DMS114 treated with DMSO at 0.1 percent for 48 hours (cell line): ENCODE measurements around the gene IGFBP4.

Source experiments
- DNase-seq: peaks from one replicate; lab custom pipeline; 2025; ENCODE audit not compliant: unreplicated experiment; lab: John Stamatoyannopoulos, UW

The IGFBP4 gene

DNA sequence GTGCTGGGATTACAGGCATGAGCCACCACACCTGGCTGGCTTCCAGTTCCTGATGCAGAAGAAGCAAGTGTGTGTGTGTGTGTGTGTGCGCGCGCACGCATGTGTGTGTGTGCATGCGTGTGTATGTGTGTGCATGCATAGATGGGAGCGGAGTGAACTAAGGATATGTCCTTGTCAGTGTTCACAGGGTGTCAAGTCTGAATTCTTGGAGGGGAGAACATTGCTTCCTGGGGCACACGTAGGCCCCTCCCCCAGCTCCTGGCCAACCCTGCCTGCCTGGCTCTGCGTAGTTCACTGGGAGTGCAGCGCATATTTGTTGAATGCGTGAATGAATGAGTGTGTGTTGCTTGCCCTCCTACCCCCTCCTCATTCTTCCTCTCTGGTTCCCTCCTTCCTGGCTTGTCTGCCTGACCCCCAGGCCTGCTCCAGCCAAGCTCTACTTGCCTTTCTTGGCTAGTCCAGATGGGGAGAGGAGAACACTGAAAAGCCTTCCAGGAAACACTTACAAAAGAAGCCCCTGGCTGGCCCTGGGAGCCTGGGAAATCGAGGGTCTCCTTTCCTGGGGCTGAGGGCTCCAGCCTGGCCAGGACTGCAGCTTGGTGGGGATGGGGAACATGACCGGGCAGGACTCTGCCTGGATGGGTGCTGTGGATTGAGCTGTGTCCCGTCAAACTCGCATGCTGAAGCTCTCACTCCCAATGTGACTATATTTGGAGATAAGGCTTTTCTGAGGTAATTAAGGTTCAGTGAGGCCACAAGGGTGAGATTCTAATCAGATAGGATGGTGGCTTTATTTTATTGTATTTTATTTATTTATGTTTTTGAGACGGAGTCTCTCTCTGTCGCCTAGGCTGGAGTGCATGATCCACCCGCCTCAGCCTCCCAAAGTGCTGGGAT, 27.9 kb downstream of the IGFBP4 start:
- no peak for DNase-seq

DNA sequence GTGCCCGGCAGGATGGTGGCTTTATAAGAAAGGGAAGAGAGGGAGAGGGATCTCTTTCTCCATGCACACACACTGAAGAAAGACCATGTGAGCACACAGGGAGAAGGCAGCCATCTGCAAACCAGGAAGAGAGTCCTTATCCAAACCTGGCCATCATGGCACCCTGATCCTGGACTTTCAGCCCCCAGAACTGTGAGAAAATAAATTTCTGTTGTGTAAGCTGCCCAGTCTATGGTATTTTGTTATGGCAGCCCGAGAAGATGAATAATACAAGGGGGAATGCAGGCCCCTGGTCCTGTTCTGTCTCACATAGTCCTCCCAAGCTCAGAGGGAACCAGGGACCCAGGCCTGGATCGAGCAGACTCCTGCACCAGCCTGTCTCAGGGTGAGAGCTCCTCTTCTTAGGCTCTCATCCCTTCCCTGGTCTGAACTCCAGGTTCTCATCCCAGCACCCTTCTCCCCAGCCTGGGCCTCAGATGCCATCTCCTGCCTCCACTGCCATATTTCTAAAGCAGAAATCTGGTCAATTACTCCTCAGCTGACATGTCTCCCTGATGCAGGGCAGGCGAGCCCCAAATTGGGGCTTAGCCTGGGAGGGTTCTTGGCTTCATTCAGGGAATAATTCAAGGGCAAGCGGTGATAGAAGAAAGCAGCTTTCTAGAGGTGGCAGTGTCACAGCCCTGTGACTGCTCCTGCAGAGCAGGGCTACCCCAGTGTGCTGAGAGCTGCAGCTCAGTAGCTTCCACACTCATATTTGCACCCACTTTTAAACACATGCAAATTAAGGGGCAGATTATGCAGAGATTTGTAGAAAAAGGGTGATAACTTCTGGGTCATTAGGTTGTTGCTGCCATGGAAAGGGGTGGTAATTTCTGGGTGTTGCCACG, 28.8 kb downstream of the IGFBP4 start:
- DNase-seq: no peak

DNA sequence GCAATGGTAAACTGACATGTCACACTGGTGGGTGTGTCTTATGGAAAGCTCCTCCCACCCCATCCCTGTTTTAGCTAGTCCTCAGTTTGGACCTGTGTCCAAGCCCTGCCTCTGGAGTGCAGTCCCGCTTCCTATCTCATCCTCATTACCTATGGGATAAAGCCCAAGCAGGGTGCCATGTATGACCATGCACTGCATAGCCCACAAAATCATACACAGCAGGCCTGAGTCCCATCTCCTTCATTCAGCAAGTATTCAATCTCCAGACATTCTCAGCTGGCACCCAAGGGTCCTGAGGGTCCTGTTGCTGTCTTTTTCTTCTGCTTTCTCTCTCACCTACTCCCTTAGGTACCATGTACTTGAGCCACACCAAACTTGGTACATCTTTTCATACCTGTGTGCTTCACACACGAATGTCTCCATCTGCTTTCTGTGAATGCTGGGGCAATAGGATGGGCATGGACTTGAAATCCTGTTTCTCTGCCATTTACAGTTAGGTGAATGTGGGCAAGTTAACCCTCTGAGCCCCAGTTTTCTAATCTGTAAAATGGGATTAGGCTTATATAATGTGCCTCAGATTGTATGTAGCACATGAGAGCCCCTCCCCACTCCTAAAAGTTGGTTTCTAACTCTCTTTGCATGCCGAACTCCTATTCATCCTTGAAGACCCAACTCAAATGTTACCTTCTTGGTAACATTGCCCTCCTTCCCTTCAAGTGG, 29.6 kb downstream of the IGFBP4 start:
- no peak for DNase-seq

DNA sequence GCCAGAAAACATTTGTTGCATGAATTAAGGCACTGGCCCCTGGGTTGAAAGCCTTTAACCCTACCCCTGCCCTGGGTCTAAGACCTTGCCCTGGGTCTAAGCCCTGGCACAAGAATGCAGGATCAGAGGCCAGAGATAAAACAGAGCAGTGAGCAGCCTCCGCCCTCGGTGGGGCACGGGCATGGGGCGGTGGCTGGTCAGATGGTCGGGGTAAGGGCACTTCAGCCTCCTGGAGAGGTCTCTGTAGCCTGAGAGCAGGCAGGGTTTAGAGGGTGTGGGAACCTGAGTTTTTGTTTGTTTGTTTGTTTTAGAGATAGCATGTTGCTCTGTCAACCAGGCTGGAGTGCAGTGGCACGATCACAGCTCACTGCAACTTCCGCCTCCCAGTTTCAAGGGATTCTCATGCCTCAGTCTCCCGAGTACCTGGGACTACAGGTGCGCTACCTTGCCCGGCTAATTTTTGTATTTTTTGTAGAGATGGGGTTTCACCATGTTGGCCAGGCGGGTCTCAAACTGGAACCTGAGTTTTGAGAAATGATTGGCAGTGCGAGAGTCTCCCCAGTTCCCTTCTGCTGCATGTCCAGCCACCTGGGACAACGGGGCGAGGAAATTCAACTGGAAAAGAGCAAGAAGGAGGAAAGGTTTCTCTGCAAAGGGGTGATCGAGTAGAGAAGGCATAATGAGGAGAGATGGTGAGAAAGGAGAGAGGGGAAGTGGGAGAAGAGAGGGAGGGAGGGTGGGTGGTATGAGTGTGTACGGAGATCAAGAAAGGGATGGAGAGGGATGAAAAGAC, 30.5 kb downstream of the IGFBP4 start:
- no peak for DNase-seq

DNA sequence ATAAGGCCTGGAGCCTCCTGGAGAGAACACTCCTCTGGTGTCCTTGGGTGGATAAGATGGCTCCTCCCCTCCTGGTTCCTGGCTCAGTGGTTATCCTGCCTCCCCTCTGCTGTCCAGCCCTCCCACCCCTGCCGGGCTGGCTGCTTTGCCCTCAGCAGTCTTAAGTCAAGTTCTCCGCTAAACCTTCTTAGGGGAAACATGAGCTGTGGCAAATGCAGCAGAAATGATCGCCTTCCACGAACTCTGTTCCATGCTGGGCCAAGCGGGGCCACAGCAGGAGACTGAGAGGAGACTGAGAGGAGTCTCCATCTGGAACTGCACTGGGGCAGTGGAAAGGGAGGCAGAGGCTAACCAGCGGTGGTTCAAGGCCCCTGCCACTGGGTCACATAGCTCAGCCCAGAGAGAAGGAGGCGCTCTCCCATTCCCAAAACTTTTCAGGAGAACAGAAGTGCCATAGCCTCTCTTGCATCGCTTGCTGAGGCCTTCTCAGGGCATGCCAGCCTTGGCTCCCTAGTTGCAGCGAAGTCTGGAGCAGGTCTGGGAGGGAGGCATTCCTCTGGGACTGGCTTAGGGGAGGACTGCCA, 31.3 kb downstream of the IGFBP4 start:
- no peak for DNase-seq

DNA sequence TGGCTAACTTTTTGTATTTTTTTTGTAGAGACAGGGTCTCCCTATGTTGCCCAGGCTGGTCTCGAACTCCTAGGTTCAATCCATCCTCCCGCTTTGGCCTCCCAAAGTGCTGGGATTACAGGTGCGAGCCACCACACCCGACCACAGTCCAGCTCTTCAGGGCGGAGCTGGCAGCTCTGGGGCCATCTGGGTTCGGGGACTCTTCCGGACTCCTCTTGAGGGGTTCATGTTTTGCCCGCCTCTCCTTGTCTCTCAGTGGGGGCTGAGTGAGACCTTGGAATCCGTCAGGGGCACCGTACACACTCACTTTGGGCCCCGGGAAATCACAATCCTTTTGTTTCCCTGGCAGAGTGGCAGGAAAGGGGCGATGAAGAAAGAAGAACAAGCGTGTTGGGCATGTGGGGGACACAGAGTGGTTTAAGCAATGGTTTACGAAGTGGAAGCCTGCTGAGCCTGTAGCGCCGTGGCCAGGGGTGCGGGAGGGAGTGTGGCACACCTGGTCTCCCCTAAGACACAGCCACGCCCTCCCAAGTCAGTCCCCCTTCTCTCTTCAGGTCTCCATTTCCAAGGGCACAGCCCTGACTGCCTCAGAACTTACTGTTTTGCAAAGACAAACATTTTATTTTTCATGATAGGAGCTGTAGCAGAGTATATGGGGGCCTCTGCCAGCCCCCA, 32.1 kb downstream of the IGFBP4 start:
- DNase-seq: no peak

DNA sequence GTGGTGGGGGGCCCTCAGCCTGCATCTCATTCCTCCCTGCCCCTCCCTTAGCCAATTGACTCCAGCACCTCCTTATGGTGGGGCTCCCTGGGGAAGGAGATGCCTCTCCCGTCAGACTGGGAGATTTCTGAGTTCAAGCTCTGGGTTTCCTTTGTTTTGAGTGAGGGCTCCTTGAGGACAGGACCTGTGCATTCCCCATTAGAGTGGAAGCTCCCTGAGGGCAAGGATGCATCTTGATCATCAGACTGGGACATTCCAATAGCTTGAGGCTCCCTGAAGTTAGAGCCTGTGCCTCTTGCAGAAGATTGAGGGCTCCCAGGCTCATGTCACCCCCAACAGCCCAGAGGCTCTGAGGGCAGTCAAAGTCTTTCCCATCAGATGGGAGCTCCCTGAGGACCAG, 34.5 kb downstream of the IGFBP4 start:
- DNase-seq: no peak

DNA sequence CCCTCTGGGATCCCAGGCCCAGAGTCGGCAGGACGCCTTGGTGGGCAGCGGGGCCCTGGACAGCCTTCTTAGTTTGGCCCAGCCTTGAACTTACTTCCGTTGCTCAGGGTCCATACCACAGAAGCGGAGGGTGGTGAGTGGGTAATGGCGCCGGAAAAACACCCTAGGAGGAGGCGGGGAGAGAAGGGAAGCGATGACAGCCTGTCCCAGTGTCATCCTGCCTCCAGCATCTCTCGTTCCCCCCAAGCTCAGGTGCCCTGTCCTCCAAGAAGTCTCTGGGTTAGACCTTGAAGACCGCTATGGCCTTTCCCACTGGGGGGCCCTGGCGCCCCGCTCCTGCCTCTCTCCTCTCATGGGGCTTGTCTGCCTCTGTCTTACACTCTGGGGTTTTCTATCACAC, 35.2 kb downstream of the IGFBP4 start:
- no peak for DNase-seq

DNA sequence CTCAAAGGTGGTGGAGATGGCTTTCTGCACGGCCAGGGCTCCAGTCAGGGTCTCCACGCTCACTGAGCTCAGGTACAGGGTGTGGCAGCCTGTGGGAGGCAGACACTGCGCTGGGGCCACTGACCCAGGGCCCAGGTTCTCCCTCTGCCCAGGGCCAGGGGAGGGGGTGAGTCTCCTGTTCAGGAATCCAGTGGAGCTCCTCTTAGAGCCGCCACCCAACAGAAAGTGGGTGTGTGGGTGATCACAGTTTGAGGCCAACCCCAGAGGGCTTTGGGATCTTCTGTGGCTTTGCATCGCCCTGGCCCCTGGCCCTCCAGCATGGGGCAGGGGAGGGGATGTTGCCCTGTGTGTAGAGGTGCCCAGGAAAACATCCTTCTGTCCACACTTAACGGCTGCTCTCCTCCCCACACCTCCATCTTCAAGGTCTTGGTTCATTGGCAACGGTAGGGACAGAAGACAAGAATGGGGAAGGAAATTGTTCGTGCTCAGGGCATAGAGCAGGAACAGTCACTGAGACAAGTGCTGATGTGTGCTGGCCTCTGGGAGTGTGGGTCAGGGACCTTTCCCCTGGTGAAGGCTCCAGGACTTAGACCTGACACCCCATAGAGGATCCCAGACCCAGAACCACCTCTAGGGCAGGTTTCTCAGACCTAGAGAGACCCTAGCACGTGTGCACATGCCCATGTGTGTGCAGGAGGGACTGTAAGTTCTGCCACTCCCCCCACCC, 36.7 kb downstream of the IGFBP4 start:
- DNase-seq: no peak

DNA sequence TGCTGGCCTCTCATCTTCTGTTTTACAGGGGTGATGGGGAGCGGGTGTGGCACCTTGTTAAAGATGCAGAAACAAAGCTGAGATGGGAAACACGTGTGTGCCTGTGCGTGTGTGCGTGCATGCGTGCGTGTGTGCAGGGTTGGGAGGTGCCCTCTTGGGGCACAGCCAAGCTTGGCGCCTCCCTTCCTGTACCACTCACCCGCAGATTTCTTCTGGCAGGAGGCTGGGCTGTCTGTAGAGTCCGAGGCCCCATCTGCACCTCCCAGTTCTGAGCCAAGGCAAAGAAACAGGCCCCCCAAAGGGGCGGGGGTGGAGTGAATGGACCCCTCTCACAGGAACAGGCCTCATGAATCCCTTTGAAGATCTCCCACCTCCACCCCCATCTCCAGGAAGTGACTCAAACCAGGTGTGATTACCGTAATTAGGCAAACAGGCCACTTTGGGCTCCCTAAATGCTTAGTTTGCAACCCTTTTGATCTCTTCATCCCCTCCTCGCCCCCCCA, 37.3 kb downstream of the IGFBP4 start:
- DNase-seq: no peak

DNA sequence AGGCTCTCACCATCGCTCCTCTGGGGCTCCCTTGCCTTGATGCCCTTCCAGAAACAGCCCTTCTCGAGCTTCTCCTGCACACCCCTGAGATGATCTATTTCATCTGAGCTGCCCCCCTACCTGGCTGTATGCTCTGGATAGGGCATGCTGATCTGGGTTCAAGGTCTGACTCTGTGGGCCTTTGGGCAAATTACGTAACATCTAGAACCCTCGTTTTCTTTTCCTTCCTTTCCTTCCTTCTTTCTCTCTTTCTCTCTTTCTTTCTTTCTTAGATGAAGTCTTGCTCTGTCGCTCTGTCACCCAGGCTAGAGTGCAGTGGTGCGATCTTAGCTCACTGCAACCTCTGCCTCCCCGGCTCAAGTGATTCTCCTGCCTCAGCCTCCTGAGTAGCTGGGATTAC, 37.9 kb downstream of the IGFBP4 start:
- no peak for DNase-seq

DNA sequence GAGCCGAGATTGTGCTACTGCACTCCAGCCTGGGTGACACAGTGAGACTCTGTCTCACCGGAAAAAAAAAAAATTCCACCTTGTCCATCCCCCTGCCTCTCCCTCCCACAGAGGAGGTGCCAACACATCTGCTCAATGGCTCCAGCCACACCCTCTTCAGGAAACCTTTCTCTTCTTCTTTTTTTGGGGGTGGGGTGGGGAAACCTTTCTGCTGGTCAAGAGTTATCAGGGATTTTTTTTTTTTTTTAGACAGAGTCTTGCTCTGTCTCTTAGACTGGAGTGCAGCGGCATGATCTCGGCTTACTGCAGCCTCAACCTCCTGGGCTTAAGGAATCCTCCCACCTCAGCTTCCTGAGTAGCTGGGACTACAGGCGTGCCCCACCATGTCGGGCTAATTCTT, 39.5 kb downstream of the IGFBP4 start:
- no peak for DNase-seq

DNA sequence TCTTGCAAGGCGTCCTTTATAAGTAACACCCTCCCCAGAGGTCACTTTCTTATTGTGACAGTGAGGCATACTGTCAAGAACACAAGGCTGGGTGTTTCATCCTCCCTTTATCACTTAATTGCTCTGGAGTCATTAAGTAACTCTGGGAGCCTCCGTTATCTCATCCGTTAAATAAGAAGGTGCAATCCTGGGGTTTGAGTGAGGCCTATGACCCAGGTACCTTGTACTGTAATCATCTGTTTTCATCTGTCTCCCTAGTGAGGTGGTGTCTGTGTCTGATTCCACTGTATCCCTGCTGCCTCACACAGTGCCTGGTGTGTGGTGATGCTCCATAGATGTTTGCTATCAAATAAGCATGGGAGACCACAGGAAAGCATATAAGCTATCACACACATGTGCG, 40.4 kb downstream of the IGFBP4 start:
- no peak for DNase-seq

DNA sequence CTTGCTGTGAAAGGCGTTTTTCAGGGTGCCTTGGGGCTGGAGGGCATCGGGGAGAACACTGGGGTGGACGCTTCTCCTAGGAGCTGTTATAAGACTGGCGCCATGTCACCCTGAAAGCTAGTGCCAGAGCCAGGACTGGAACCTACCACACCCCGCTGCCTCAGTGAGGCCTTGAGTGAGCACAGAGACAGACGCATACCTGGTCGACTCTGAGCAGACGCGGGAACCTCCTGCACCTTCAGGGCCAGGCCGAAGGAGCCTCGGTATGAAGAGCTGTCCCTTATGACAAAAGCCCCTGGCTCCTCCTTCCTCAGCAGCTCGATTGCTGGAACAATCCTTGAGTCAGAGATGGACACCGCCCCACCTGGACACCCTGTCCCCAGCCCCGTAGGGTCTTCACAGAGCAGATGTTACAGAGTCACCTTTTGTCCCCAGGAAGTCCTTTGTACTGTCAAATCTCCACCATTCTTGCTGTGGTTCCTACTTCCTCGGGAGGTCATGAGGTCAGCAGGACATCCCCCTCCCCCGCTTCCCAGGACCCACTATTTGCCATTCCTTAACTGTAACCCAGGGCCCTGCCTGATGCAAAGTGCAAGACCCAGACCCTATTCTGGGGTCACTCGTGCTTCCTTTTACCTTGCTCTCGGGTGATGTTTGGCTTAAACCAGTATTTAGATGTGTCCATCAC, 41.2 kb downstream of the IGFBP4 start:
- no peak for DNase-seq

DNA sequence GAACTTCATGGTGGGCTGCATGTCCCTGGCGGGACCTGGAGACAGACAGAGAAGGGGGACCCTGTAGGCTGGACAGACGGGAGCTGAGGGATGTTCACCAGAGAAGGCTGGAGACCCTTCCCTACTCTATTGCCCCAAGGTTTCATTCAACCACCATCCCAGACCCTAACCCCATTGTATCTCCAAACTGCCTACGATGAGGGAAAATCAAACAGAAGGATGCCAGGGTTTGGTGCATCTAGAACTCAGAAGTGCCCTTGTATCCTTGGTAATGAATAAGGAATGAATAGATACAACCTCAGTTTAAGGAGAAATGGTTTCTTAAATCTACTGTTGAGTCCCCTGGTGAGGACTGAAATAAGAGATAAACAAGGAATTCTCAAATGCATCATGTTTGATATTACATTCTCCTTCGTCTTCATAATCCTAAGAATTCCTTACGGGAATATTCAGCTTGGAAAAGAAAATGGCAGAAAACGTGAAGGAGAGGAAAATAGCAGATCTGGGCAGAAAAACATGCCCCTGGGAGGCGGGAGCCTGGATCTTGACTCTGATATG, 41.8 kb downstream of the IGFBP4 start:
- DNase-seq: no peak

DNA sequence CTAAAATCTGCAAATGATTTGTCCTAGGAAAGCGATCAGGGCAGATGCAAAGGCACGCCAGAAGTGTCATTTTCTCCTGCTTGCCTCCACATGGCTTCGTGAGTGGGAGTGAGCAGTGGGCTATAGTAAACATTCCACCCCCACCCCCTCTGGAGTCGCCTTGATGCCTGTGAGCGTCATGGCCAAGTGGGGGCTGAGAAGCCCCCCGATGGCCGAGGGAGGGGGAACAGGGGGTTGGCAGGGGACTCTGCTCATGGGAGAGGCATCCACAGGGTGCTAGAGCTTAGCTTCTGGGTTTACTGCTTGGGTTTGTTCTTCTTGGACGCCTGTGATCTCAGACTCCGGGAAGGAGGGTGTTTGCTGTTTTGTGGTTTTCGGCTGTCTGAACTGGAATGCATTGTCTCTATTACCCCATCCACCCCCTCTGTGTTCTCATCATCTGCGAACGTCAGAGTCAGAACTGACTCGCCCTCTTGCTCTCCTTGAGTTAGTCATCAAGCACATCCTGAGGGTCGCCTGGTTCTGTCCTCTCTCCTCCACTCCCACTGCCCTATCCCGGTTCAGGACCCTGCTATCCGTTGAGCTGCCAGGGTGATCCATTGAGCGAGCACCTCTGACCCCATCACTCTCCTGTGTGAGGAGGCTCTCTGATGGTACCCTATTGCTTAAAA, 42.7 kb downstream of the IGFBP4 start:
- DNase-seq: no peak
